Placental epithelial cell (primary cell): ENCODE data around the gene POU6F1. TPM values are rescaled to one million over a fixed set of nuclear protein-coding genes. Genes with fewer than 3 reads are reported as not detected.

ENCODE experiments used
- small RNA-seq: library from RNA; depleted of rRNA; stranded (forward); fragments of <200 nt; gene quantifications from one replicate; pipeline ENCODE3, GENCODE V24; 2012
- total RNA-seq: library from RNA; depleted of rRNA; stranded (reverse); fragments of >200 nt; gene quantifications from 2 replicates; pipeline ENCODE4 v1.2.3, GENCODE V29; 2012

The POU6F1 gene, protein sequence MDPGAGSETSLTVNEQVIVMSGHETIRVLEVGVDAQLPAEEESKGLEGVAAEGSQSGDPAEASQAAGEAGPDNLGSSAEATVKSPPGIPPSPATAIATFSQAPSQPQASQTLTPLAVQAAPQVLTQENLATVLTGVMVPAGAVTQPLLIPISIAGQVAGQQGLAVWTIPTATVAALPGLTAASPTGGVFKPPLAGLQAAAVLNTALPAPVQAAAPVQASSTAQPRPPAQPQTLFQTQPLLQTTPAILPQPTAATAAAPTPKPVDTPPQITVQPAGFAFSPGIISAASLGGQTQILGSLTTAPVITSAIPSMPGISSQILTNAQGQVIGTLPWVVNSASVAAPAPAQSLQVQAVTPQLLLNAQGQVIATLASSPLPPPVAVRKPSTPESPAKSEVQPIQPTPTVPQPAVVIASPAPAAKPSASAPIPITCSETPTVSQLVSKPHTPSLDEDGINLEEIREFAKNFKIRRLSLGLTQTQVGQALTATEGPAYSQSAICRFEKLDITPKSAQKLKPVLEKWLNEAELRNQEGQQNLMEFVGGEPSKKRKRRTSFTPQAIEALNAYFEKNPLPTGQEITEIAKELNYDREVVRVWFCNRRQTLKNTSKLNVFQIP
- 2.2 and 5.1 TPM in 2 replicates for total RNA-seq

DNA sequence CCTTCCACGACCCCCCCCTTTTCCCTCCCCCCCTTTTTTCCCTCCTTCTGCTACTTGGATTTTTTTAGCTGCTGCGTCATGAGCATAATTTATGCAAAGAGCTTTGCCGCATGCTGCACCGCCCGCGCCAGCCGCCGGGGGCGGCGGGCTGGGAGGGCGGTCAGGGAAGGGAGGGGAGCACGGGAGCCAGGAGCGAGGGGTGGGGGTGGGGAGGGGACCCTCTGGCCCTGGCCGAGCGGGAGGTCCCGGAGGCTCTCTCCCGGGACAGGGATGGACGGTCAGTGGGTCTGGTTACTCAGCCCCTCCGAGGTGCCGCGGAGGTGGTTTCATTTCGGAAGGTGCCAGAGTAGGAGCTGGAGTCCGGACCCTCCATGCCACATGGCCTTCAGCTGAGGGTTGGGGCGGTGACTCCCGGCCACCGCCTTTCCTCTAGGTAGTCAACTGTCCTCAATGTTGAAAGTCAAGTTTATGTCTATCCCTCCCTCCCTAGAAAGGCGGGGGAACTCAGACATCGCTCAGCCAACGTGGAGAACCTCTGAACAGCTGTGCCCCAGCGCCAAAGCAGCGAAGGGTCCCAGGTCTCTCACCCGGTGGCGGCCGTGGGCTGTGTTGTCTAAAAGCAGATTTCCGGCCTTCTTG is at the start of gene POU6F1:
TSS of gene POU6F1 (minus strand) at position 95 of the 639 bp plus-strand sequence. CDS start 11,226 bp downstream, outside the sequence.

DNA sequence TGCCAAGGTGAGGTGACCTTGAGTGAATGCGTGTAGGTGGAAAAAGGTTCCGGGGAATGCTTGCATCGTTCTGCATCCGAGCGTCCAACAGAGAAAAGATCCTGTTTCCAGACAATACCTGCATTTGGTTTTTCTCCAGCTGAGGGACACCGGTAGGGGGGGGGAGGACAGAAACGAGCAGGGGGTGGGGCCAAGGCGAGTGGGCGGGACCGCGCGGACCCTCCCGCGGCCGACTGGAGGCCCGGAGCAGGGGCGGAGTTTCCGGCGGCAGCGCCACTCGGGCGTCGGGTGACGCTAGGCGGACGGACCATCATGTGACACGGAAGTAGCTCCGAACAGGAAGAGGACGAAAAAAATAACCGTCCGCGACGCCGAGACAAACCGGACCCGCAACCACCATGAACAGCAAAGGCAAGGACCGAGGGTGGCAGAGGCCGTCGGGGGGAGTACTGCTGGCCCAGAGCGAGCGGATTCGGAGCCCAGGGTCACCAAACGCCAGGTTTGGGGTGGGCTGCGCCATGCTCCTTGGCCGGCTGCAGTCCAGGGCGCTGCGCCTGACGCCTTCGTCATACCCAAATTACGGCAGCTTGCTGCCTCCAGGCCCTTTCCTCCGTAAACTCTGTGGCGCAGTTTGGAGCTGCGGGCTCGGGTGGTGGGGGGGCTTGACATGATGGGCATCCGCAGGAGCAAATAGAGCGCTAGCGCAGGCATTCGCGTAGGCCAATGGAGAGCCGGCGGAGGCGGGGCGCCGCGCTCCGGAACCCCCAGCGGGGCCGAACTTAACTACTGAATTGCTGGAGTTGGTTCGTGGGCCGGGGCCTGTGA is 20.9 kb upstream of the POU6F1 start, which contains the start of gene DAZAP2:
TSS of gene DAZAP2 (plus strand) at position 317 of the 825 bp plus-strand sequence. CDS start at position 399, 82 bp downstream.

DNA sequence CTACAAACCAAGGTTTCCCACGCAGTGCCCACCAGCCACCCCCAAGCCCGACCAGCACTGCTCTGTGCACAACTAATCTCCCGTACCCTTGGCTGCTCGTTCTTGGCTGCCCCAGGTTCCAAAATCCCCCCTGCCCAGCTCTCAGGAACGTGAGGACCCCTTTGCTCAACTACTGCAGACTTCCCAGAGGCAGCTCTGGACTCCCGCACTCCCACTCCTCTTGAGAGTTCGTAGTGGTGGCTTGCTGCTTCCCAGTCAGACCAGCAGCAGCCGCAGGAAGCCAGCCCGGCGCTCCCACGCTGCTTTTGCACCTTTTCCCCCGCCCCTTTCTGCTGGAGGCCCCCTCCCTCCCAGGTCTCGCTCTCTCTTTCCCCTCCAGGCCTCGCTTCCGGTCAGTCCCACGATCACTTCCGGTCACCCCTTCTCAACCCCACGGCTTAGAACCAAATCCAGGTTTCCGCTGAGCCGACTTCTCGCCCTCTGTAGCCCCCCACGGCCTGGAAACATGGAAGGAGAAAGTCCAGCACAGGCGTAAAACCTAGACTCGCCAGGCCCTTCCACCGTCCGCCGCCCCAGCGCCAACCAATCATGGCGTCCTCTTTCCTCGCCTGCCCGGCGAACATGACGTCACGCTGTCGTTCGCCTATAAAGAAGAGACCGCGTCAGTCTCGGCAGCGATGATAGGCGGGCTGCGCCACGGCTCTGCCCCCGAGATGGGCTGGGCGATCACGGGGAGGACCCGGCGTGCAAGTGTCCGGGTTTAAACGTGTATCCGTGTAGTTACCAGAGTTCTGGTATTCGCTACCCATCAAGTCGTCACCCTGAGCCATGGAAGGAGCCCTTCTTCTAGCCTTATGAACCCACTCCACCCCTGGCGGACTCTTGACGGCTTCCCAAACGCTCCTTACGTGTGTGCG is 45.1 kb downstream of the POU6F1 start, which contains the start of gene TFCP2:
TSS of gene TFCP2 (minus strand) at position 621 of the 917 bp plus-strand sequence. CDS start 713 bp downstream, outside the sequence.

Small RNA genes lying within 50 kb of the gene (small RNA-seq; reads per million reads assigned to genes)
- gene RF00019 (not detected), gene RNU6-199P (not detected)

Other genes starting within 250 kb of the POU6F1 start
- gene SLC11A2, start 191.7 kb downstream of the POU6F1 start, total RNA-seq = 32.6 and 37.0 TPM in 2 replicates
- 41.9 and 91.5 TPM in 2 replicates for gene LETMD1, start 169.7 kb downstream of the POU6F1 start, total RNA-seq
- gene CSRNP2, start 134.5 kb downstream of the POU6F1 start, total RNA-seq = 27.1 and 31.4 TPM in 2 replicates
- 7.9 and 9.0 TPM in 2 replicates for gene TFCP2, start 44.9 kb downstream of the POU6F1 start, total RNA-seq
- 157 and 197 TPM in 2 replicates for gene DAZAP2, start 20.8 kb upstream of the POU6F1 start, total RNA-seq
- gene SMAGP, start 52.4 kb upstream of the POU6F1 start, total RNA-seq = 7.9 and 14.5 TPM in 2 replicates
- gene BIN2, start 106.1 kb upstream of the POU6F1 start, total RNA-seq = under 0.01 TPM in 1 of 2 replicates, not detected in the other
- not detected in 2 replicates for gene CELA1, start 128.6 kb upstream of the POU6F1 start, total RNA-seq
- 210 and 402 TPM in 2 replicates for gene GALNT6, start 173.3 kb upstream of the POU6F1 start, total RNA-seq
- 14.1 and 14.9 TPM in 2 replicates for gene SLC4A8, start 206.8 kb upstream of the POU6F1 start, total RNA-seq